Liver (tissue), 3 donors: ENCODE results near the gene EHBP1.

Source experiments
- CTCF ChIP-seq: fragments of 150-350 bp; IDR thresholded peaks from 2 replicates; pipeline ENCODE4 v1.5.1; 2017; ENCODE audit warnings: improper control_type of control experiment, low read depth, low read length; ENCODE audit not compliant: missing input control
- FOXA1 ChIP-seq: IDR thresholded peaks from 2 replicates; pipeline ENCODE4 v1.6.1; 2016; ENCODE audit warnings: antibody characterized with exemption
- GABPA ChIP-seq, 2 donors: IDR thresholded peaks in 1 of 2; conservative IDR thresholded peaks in 1 of 2; 2 replicates each; pipeline ENCODE4 v1.6.1; 2016; ENCODE audit warnings: antibody characterized with exemption in 2 of 2, mild to moderate bottlenecking in 1 of 2, moderate library complexity in 1 of 2
- JUND ChIP-seq, 2 donors: IDR thresholded peaks; 2 replicates each; pipeline ENCODE4 v1.6.1; 2016; ENCODE audit warnings: antibody characterized with exemption in 2 of 2
- NR2F2 ChIP-seq: IDR thresholded peaks from 2 replicates; pipeline ENCODE4 v1.6.1; 2016; ENCODE audit warnings: antibody characterized with exemption
- RAD21 ChIP-seq, 2 donors: IDR thresholded peaks; 2 replicates each; pipeline ENCODE4 v1.6.1; 2016; ENCODE audit warnings: antibody characterized with exemption in 2 of 2, mild to moderate bottlenecking in 2 of 2
- REST ChIP-seq: IDR thresholded peaks from 2 replicates; pipeline ENCODE4 v1.6.1; 2016; ENCODE audit warnings: antibody characterized with exemption, mild to moderate bottlenecking
- YY1 ChIP-seq: IDR thresholded peaks from 2 replicates; pipeline ENCODE4 v1.6.1; 2016; ENCODE audit warnings: antibody characterized with exemption, mild to moderate bottlenecking
- ZBTB33 ChIP-seq: IDR thresholded peaks from 2 replicates; pipeline ENCODE4 v1.6.1; 2016; ENCODE audit warnings: antibody characterized with exemption
- donor health status: healthy.
- donor health status: healthy.

GRCh38 chr2:63066838-63067237, 361.3 kb downstream of the EHBP1 start:
- TF ChIP-seq YY1 (no peak), CTCF (no peak), JUND (IDR thresholded peaks at IDR 0.05) (no peak), FOXA1 (no peak), RAD21 (IDR thresholded peaks at IDR 0.05) (no peak), ZBTB33 (no peak), GABPA (IDR thresholded peaks at IDR 0.05 in 1 of 2, conservative IDR thresholded peaks at IDR 0.05 in 1 of 2) (no peak), NR2F2 (no peak), REST (no peak)
